ENCODE measurements around the gene CCDC112.

GRCh38 chr5:115306011-115306536, 9.6 kb upstream of the CCDC112 start:
- no peak for TF ChIP-seq ZNF331 (CRISPR knock-in tag; IDR thresholded peaks at IDR 0.05; ENCODE audit: low read depth)
- TF ChIP-seq CTCF (conservative IDR thresholded peaks at IDR 0.05; ENCODE audit: low read depth in 2 of 2), result no peak
- no peak for TF ChIP-seq POLR2AphosphoS5 (IDR thresholded peaks at IDR 0.05; ENCODE audit: low read depth)
- no peak for TF ChIP-seq EZH2 (IDR thresholded peaks at IDR 0.05; ENCODE audit: low read depth, unreplicated experiment)
- TF ChIP-seq REST (IDR thresholded peaks at IDR 0.05; ENCODE audit: unreplicated experiment), result no peak
- no peak for TF ChIP-seq JUNB (IDR thresholded peaks at IDR 0.05; ENCODE audit: unreplicated experiment)
- TF ChIP-seq EZH2phosphoT487 (IDR thresholded peaks at IDR 0.05; ENCODE audit: unreplicated experiment), result no peak
- TF ChIP-seq CREB1 (CRISPR knock-in tag; IDR thresholded peaks at IDR 0.05; ENCODE audit: low read depth), result no peak
- TF ChIP-seq ETS1 (IDR thresholded peaks at IDR 0.05), result no peak
- TF ChIP-seq ZNF114 (CRISPR knock-in tag; IDR thresholded peaks at IDR 0.05), result no peak

Data from GM23338 (cell line).